Uterus (tissue), 2 donors: ENCODE measurements around the gene TRAPPC12.

Experiments used
- CTCF ChIP-seq, 4 experiments: fragments of 200-600 bp in 2 of 4; fragments of 450-650 bp in 2 of 4; sonication (generic) in 2 of 4; IDR thresholded peaks; one replicate each; pipeline ENCODE4 v1.5.1; 2016 to 2019; ENCODE audit warnings: antibody characterized with exemption in 4 of 4, mild to moderate bottlenecking in 2 of 4, moderate library complexity in 1 of 4
- POLR2A ChIP-seq, 2 donors: fragments of 450-650 bp; IDR thresholded peaks; one replicate each; pipeline ENCODE4 v1.6.1; 2016; ENCODE audit warnings: antibody characterized with exemption in 2 of 2, mild to moderate bottlenecking in 1 of 2, moderate library complexity in 1 of 2

DNA sequence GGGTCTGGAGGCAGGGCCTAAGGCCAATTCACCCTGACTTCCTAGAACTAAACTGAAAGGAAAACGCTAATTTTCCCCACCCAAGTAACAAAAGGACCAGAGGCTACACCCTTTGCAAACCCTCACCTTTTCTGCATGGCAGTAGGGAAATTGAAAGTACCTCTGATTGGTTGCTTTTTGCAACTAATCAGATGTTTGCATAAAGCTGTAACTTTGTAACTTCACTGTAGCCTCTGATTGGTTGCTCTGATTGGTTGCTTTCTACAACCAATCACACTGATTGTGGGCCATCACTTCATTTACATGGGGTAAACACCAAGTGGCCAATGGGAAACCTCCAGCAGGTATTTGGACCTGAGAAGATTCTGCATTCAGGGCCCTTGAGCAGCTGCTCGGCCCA lies 22.7 kb upstream of the TRAPPC12 start:
- TF ChIP-seq CTCF (IDR thresholded peaks at IDR 0.05) (no peak), POLR2A (IDR thresholded peaks at IDR 0.05) (no peak)
